MG63 (cell line): ENCODE data around the gene IGF2BP1. TPM values are rescaled to one million over a fixed set of nuclear protein-coding genes. Genes with fewer than 3 reads are reported as not detected.
"Not testable (repeated sequence)": the region's sequence is repeated elsewhere in the genome, so short reads cannot be mapped to it uniquely, and the experiment has no call there.

ENCODE experiments used
- DNase-seq: peaks from one replicate; pipeline ENCODE4 v3.0.0-alpha.2; 2020
- H3K27me3 ChIP-seq: fragments of 250-450 bp; sonication (Bioruptor Pico); 2 replicates; pipeline ENCODE4 v1.5.1; 2020; ENCODE audit warnings: mild to moderate bottlenecking, moderate library complexity
- H3K36me3 ChIP-seq: fragments of 250-450 bp; sonication (Bioruptor Pico); 2 replicates; pipeline ENCODE4 v1.5.1; 2020; ENCODE audit warnings: mild to moderate bottlenecking, moderate library complexity
- H3K4me3 ChIP-seq: fragments of 250-450 bp; sonication (Bioruptor Pico); 2 replicates; pipeline ENCODE4 v1.5.1; 2020; ENCODE audit warnings: mild to moderate bottlenecking, moderate library complexity
- H3K9me3 ChIP-seq: fragments of 250-450 bp; sonication (Bioruptor Pico); 2 replicates; pipeline ENCODE4 v1.5.1; 2020; ENCODE audit warnings: mild to moderate bottlenecking, moderate library complexity
- total RNA-seq: library from RNA; depleted of rRNA; stranded (reverse); fragments of >200 nt; shearing (Covaris generic); gene quantifications from 2 replicates; pipeline ENCODE4 v1.2.3, GENCODE V29; 2014; ENCODE audit warnings: low replicate concordance; rRNA removed

The IGF2BP1 gene
- total RNA-seq, 1 experiment from 2014 or later: 0.95 TPM

DNA sequence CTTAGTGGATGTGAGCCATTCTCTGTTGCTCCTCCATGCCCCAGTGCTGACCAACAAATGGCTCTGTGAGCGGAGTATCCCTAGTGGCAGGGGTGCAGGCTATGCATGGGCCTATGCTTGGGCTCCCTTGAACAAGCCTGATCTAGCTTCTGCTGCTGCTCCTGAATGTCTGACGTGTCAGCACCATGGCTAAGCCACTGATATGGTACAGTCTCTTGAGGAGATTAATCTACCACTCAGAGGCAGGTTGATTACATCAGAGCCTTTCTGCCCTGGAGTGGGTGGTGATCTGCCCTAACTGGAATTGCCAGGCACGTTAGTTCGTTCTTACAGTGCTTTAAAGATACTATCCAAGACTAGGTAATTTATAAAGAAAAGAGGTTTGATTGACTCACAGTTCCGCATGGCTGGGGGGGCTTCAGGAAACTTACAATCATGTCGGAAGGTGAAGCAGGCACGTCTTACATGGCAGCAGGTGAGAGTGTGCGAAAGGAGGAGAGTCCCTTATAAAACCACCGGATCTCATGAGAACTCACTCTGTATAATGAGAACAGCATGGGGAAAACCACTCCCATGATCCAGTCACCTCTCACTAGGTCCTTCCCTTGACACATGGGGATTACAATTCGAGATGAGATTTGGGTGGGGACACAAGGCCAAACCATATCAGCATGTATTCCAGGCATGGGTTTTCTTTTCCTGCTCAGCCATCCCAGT lies 93.9 kb downstream of the IGF2BP1 start:
- no peaks in the 10 kb centered on the region for H3K9me3 ChIP-seq
- DNase-seq: no peak
- no peaks in the 10 kb centered on the region for H3K27me3 ChIP-seq
- H3K36me3 ChIP-seq: no peaks in the 10 kb centered on the region
- H3K4me3 ChIP-seq: no peak overlapping the region

DNA sequence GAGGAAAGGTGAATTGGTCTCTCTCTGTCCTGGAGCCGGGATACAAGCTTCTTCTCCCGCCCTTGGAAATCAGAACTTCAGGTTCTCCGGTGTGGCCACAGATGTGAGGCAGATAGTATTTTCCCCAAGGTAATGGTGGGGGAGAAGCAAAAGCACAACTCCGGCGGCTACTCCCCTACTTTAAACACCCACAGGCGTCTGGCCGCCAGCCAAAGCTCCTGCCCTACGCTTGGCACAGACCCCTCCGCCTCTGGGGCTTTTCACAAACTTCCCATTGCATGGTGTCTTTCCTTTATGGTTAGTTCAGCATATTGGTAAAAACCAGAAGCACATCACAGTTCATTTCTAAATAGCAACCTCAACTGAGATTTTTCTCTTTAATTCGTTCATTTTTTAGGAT lies 95.9 kb downstream of the IGF2BP1 start:
- Histone ChIP-seq H3K9me3 (no peaks in the 10 kb centered on the region), H3K4me3 (no peak overlapping the region), H3K27me3 (no peaks in the 10 kb centered on the region), H3K36me3 (no peaks in the 10 kb centered on the region)
- no peak for DNase-seq

DNA sequence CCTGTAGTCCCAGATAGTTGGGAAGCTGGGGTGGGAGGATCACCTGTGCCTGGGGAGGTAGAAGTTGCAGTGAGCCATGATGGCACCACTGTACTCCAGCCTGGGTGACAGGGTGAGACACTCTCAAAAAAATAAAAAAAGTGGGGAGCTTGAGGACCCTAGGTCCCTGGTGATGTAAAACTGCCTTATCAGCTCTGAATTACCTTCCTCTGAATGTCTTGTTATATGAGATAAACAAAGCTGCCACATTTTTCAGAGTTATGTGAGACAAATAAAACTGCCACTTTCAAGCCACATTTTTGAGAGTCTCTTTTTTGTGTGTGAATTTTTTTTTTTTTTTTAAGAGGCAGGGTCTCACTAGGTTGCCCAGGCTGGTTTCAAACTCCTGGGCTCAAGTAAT lies 103.4 kb downstream of the IGF2BP1 start:
- Histone ChIP-seq H3K36me3 (no peaks in the 10 kb centered on the region), H3K4me3 (no peak overlapping the region), H3K9me3 (no peaks in the 10 kb centered on the region), H3K27me3 (no peaks in the 10 kb centered on the region)
- DNase-seq: no peak

DNA sequence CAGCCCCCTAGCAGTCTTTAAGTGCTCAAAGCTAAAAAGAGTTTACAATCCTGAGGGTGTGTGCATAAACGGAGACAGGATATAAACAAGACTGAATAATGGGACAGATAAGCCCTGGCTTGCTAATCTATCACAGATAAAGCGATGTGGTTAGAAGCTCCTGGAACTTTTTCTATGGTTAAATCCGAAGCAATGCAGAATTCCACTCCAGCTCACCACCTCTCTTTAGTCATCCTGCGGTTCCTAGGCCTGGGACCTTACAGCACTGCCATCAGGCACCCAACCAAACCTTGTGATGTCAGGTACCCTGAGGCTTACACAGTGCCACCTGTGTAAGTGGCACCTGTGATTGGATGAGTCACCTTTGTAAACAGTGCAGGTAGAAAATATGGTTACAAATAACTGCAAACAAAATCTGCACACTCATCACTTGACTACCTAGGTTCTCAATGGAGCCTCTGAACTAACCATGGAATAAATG lies 103.9 kb downstream of the IGF2BP1 start:
- no peaks in the 10 kb centered on the region for H3K9me3 ChIP-seq
- no peaks in the 10 kb centered on the region for H3K27me3 ChIP-seq
- no peak overlapping the region for H3K4me3 ChIP-seq
- no peak for DNase-seq
- no peaks in the 10 kb centered on the region for H3K36me3 ChIP-seq

DNA sequence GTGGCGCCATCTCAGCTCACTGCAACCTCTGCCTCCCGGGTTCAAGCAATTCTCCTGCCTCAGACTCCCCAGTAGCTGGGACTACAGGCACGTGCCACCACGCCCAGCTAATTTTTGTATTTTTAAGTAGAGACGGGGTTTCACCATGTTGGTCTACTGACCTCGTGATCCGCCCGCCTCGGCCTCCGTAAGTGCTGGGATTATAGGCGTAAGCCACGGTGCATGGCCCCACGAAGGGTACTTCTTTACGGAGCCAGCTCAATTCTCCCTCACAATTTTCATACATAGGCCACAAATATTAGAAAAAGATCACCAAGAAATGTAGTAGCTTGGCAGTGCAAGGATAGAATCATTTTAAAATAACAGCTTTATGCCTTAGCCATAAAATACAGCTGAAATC lies 106.2 kb downstream of the IGF2BP1 start:
- not testable (repeated sequence) for H3K27me3 ChIP-seq, H3K9me3 ChIP-seq, DNase-seq, H3K36me3 ChIP-seq
- H3K4me3 ChIP-seq: peak overlapping the region; percentile 4; the same call in 1 of the 2 replicates

DNA sequence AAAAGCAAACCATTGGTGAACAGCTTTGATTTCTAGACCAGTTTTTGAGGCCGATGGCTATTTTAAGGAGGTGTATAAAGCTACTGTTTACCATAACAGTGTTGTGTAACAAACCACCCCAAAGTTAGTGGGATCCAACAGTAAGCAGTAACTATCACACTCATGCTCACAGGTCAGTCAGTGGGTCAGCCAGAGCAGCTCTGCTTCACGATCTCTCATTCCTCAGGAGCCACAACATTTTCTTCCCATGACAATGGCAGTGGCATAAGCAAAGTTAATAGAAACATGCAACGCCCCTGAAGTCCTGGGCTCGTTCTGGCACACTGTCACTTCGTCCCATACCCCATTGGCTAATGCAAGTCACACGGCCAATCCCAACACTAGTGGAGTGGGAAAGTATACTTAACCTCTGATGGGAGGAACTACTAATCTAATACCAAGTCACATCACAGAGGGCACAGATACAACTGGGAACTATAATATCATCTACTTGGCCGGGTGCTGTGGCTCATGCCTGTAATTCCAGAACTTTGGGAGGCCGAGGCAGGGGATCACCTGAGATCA lies 107.4 kb downstream of the IGF2BP1 start:
- H3K27me3 ChIP-seq: no peaks in the 10 kb centered on the region
- H3K36me3 ChIP-seq: no peaks in the 10 kb centered on the region
- DNase-seq: no peak
- H3K4me3 ChIP-seq: no peak overlapping the region
- H3K9me3 ChIP-seq: no peaks in the 10 kb centered on the region

Other genes starting within 250 kb of the IGF2BP1 start
- not detected in 2 replicates for gene TTLL6, start 180.2 kb upstream of the IGF2BP1 start, total RNA-seq
- 19.2 and 61.2 TPM in 2 replicates for gene CALCOCO2, start 166.3 kb upstream of the IGF2BP1 start, total RNA-seq
- 179 and 190 TPM in 2 replicates for gene ATP5MC1, start 104.6 kb upstream of the IGF2BP1 start, total RNA-seq
- gene UBE2Z, start 89.0 kb upstream of the IGF2BP1 start, total RNA-seq: 106 and 126 TPM in 2 replicates
- gene SNF8, start 52.5 kb upstream of the IGF2BP1 start, total RNA-seq: 266 and 293 TPM in 2 replicates
- not detected in 2 replicates for gene GIP, start 28.8 kb upstream of the IGF2BP1 start, total RNA-seq
- gene B4GALNT2, start 135.4 kb downstream of the IGF2BP1 start, total RNA-seq: 0.03 TPM in 1 of 2 replicates, not detected in the other
- not detected in 2 replicates for gene GNGT2, start 213.2 kb downstream of the IGF2BP1 start, total RNA-seq
- gene ABI3, start 213.3 kb downstream of the IGF2BP1 start, total RNA-seq: not detected in 2 replicates
- gene PHOSPHO1, start 233.4 kb downstream of the IGF2BP1 start, total RNA-seq: not detected in 2 replicates